DMS153 treated with DMSO at 0.1 percent for 48 hours (cell line): ENCODE results near the gene MCRIP1.

Source experiments
- DNase-seq: peaks from one replicate; lab custom pipeline; 2025; ENCODE audit not compliant: unreplicated experiment; lab: John Stamatoyannopoulos, UW

The MCRIP1 gene

GRCh38 chr17:81833160-81833920 lies at the start of gene MCRIP1:
Gene MCRIP1 (minus strand): TSS chr17:81833291. CDS start chr17:81824506, 8,785 bp downstream.
- peak; percentile 80 for DNase-seq

GRCh38 chr17:81879121-81879520 lies 46.0 kb upstream of the MCRIP1 start:
- DNase-seq = no peak

GRCh38 chr17:81878294-81878693 lies 45.2 kb upstream of the MCRIP1 start:
- DNase-seq = no peak

- DNase-seq = no peak
Measured at GRCh38 chr17:81877569-81877968, 44.5 kb upstream of the MCRIP1 start.

GRCh38 chr17:81871387-81872230 lies 38.5 kb upstream of the MCRIP1 start:
- DNase-seq = peak; percentile 68

- DNase-seq = no peak
Measured at GRCh38 chr17:81870981-81871386, 37.9 kb upstream of the MCRIP1 start, which contains the start of gene ARHGDIA. Gene ARHGDIA (minus strand): TSS chr17:81871337. CDS start chr17:81869930, 1,407 bp downstream.

GRCh38 chr17:81870131-81870980 lies 37.3 kb upstream of the MCRIP1 start:
- no peak for DNase-seq

- DNase-seq = no peak
Measured at GRCh38 chr17:81869221-81870130, 36.4 kb upstream of the MCRIP1 start.

- DNase-seq = no peak
Measured at GRCh38 chr17:81868674-81869220, 35.7 kb upstream of the MCRIP1 start.

- DNase-seq = no peak
Measured at GRCh38 chr17:81867991-81868673, 35.0 kb upstream of the MCRIP1 start.

GRCh38 chr17:81867170-81867990 lies 34.3 kb upstream of the MCRIP1 start:
- DNase-seq = no peak

- no peak for DNase-seq
Measured at GRCh38 chr17:81866440-81867169, 33.5 kb upstream of the MCRIP1 start.

GRCh38 chr17:81865733-81866439 lies 32.8 kb upstream of the MCRIP1 start:
- DNase-seq = no peak

- DNase-seq = no peak
Measured at GRCh38 chr17:81865358-81865732, 32.3 kb upstream of the MCRIP1 start.

GRCh38 chr17:81863833-81864768 lies 31.0 kb upstream of the MCRIP1 start:
- DNase-seq = no peak

- no peak for DNase-seq
Measured at GRCh38 chr17:81863123-81863675, 30.1 kb upstream of the MCRIP1 start.
